ENCODE measurements around the gene ANXA3.

- TF ChIP-seq ERG (CRISPR knock-in tag; IDR thresholded peaks at IDR 0.05) (no peak), ATF3 (CRISPR knock-in tag; conservative IDR thresholded peaks at IDR 0.05) (no peak), CDX4 (CRISPR knock-in tag; IDR thresholded peaks at IDR 0.05; ENCODE audit: borderline replicate concordance) (no peak), CTCF (IDR thresholded peaks at IDR 0.05) (no peak), CBFB (CRISPR knock-in tag; IDR thresholded peaks at IDR 0.05; ENCODE audit: low read depth) (no peak), TP53 (CRISPR knock-in tag; IDR thresholded peaks at IDR 0.05) (no peak), PRDM15 (CRISPR knock-in tag; IDR thresholded peaks at IDR 0.05) (no peak), ZNF219 (CRISPR knock-in tag; IDR thresholded peaks at IDR 0.05; ENCODE audit: borderline replicate concordance) (no peak), RORB (CRISPR knock-in tag; IDR thresholded peaks at IDR 0.05) (no peak), ZNF425 (CRISPR knock-in tag; conservative IDR thresholded peaks at IDR 0.05) (no peak)
Measured at GRCh38 chr4:78653655-78654054, 102.1 kb downstream of the ANXA3 start.
